GM19452 (cell line): ENCODE measurements around the gene PNKP.

ENCODE experiments used
- ATAC-seq: cut with Tn5 transposase; IDR thresholded peaks from one replicate; pipeline ENCODE4 v1.9.1; 2021; ENCODE audit not compliant: unreplicated experiment

Gene PNKP

GRCh38 chr19:49876422-49877019 lies 9.1 kb upstream of the PNKP start:
- ATAC-seq, result peak; percentile 48

DNA sequence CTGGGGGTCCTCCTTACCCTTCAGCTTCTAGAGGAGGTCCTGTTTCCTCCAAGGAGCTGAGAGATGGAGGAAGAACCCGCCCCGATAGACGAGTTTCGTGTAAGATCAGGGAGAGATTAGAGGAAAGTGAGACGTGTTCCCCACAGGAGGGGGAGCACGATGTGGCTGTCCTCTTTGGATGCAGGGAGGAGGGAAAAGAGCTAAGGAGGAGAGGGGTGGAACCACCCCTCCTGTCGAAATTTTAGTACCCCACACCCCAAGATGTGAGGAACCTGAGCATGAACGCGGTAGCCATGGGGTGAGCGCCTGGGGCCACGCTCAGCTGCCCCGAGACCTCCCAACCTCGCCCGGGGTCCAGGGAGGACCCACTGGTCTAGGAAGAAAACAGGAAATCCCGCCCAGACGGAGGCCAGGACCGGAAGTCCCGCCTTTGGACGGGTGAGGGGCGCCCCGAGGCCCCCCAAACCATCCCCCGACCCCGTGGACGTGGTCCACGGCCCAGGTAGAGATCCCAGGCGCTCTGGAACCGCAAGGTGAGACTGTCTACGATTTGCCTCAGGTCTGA lies 8.6 kb upstream of the PNKP start:
- no peak for ATAC-seq

- ATAC-seq, result no peak
Measured at GRCh38 chr19:49875177-49875576, 7.8 kb upstream of the PNKP start.

DNA sequence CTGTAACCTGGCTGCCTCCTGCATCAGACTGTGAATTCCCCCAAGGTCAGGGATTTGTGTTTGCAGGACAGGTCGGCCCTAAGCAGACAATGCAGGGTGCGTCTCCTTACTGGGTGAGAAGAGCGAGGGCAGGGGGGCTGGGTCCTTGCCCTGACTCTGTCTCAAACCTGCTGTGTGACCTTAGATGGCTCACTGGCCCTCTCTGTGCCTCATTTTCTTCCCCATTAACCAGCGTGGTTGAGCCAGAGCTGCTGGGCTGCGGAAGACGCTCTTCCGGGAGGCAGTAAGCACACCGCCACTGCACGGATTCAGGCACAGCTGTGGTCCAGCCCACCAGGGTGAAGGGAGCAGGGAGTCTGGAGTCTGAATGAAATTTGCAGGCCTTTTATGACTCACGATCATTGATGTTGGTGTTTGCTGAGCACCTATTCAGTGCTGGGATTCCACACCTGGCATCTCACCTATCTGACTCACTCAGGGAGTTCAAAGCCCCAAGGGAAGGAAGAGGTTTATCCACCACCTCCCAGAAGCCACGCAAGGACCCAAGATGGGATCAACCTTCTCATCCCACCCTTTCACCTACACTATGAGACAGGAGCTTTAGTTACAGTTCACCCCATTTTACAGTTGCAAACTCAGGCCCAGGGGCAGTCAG lies 7.3 kb upstream of the PNKP start:
- ATAC-seq, result no peak

- ATAC-seq, result no peak
Measured at GRCh38 chr19:49873834-49874233, 6.5 kb upstream of the PNKP start.

GRCh38 chr19:49873129-49873521 lies 5.7 kb upstream of the PNKP start:
- ATAC-seq, result no peak

GRCh38 chr19:49872245-49873128 lies 5.1 kb upstream of the PNKP start:
- ATAC-seq, result no peak

GRCh38 chr19:49871349-49871985 lies 4.1 kb upstream of the PNKP start:
- ATAC-seq, result no peak

GRCh38 chr19:49870309-49870901 lies 3.0 kb upstream of the PNKP start:
- ATAC-seq, result no peak

- ATAC-seq, result peak; percentile 65
Measured at GRCh38 chr19:49869484-49870308, 2.3 kb upstream of the PNKP start.

GRCh38 chr19:49869009-49869483 lies 1.7 kb upstream of the PNKP start:
- ATAC-seq, result peak; percentile 5

DNA sequence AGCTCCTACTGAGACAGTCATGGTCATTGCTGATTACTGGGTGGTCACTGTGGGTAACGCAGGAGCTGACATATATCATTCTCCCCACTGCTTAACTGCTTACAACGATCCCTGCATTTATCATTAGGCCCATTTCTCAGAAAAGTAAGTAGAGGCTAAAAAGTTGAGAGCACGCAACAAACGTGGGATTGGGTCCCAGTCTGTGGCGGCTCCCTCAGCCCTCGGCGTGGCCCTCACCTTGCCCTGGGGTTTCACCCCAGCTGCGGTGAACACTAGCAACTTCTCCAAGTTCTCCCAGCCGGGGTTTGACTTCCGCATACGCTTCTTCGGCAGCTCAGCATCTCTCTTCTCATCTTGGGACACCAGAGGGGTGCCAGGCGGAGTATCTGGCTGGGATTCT lies 2.5 kb downstream of the PNKP start:
- ATAC-seq, result no peak

GRCh38 chr19:49863935-49864320 lies 3.4 kb downstream of the PNKP start:
- no peak for ATAC-seq

GRCh38 chr19:49863254-49863934 lies 4.0 kb downstream of the PNKP start:
- ATAC-seq, result no peak

- ATAC-seq, result no peak
Measured at GRCh38 chr19:49862391-49863253, 4.8 kb downstream of the PNKP start.

DNA sequence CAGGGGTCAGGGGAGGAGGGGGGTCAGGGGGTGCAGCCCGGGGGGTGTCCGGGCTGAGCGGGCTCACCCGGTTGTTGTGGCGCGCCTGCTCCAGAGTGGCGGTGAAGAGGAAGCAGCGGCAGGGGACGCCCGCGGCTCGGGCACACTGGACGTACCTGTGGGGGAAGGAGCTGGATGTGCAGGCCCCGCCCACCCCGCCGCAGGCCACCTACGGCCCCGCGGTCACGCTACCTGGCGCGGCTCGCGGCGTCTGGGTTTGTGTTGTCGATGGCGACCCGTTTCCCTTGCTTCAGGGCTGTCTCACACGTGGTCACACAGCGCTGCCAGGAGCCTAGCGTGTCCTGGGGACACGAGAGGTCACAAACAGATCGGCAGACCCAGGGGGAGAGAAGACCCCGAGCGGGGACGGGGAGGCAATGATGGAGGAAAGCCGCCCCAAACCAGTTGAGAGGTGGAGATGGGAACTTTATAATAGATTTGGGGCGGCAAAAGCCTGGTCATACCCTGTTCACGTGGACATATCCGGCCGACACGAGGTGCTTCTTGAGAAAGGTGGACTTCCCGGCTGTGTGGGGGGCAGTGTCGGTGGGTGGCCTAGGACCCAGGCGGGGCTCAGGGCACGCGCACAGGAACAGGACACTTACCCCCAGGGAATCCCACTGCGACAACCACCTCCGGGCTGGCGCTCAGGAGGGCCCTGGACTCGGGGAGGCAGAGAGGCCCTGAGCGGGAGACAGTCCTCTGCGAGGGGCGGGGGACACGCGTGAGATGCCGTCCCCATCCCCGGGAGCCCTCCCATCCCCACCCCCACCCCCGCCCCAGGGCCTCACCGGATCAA lies 5.6 kb downstream of the PNKP start:
- no peak for ATAC-seq

DNA sequence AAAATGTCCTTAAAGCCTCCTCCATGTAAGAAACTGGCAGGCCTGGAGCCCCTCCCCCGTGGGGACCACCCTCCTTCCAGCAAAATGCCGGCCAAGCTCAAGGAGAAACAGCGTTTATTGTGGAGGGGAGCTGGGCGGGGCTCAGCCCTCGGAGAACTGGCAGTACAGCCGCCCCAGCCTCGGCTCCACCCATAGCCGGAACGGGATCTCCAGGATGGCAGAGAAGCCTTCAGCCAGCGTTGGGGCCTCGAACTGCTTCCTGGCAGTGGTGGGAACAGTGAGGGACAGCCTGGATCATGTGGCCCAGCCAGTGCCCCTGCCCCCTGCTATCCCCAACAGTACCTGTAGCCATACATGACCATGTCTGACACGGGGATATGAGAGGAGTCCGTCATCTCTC lies 6.3 kb downstream of the PNKP start:
- no peak for ATAC-seq
